NCI-H82 treated with DMSO at 0.1 percent for 48 hours (cell line): ENCODE results near the gene AUH.

ENCODE experiments used
- DNase-seq: peaks from one replicate; lab custom pipeline; 2025; ENCODE audit not compliant: unreplicated experiment; lab: John Stamatoyannopoulos, UW

The AUH gene

DNA sequence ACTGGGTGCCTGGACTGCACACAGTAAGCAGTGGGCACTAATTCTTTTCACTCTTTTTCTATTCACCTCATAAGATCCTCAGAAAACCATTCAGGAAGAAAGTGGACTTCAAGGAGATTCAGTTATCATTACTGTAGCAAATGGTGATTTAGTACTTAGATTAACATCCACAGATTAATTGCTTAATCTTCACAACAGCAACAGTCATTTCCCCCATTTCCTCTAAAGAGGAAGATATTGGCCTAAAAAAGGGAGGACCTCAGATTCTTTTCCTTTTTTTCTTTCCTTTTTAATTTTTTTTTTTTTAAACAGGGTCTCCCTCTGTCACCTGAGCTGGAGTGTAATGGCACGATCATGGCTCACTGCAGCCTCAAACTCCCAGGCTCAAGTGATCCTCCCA is 64.4 kb downstream of the AUH start:
- DNase-seq: no peak

DNA sequence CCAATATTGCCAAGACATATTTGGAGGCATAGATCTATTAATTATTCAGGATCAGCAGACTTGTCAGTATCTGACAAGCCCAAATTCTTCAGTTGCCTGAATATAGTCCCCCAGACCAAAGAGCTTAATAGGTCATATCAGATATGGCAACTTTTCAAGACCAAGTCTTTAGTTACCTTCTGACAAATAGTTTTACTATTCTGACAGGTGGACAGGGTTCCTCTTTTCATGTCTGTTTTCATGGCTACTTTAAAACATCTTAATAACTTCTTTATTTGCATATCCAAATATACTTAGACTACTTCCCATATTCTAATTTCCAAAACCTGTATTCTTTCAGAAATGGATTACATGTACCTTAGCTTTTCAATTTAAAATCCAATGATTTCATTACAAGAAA is 65.4 kb downstream of the AUH start:
- DNase-seq: no peak

DNA sequence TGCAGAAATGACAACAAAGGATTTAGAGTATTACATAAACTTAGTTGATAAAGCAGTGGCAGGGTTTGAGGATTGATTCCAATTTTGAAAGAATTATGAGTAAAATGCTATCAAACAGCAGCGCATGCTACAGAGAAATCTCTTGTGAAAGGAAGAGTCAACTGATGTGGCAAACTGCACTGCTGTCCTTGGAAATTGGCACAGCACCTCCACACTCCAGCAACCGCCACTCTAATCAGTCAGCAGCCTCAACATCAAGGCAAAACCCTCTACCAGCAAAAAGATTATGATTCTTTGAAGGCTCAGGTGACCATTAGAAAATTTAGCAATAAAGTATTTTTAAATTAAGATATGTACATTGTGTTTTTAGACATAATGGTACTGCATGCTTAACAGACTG is 66.4 kb downstream of the AUH start:
- no peak for DNase-seq

DNA sequence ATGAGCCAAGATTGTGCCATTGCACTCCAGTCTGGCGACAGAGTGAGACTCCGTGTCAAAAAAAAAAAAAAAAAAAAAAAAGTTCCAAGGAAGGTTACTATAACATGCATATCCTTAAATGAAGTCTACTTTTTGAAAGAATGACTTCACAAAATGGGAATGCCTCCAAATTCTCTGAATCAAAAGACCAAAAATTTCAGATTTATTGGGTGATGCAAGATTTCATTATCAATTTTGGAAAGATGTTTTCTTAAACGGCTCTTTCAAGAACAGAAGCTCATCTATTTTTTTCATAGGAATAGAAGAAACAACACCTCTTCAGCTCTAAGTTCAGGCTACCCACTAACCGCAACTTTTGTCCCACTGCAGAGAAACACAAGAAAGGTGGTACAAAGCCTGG is 69.9 kb downstream of the AUH start:
- DNase-seq: no peak

DNA sequence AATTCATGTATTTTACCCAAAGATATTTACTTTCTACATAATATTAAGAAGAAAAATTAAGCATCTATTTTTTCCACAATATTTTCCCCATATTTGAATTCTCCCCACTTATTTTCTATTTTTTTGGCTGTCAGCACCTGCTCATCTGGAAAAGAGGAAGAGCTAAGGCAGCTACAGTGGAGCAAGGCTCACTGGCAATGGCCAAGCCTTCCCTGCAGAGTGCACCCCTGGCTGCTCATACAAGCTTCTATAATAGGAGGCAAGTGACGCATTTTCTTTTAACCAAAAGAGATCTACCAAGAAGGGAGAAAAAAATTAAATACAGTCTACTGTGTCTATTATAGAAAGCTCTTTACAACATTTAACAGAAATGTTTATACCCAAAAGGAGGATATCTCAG is 72.5 kb downstream of the AUH start:
- no peak for DNase-seq

DNA sequence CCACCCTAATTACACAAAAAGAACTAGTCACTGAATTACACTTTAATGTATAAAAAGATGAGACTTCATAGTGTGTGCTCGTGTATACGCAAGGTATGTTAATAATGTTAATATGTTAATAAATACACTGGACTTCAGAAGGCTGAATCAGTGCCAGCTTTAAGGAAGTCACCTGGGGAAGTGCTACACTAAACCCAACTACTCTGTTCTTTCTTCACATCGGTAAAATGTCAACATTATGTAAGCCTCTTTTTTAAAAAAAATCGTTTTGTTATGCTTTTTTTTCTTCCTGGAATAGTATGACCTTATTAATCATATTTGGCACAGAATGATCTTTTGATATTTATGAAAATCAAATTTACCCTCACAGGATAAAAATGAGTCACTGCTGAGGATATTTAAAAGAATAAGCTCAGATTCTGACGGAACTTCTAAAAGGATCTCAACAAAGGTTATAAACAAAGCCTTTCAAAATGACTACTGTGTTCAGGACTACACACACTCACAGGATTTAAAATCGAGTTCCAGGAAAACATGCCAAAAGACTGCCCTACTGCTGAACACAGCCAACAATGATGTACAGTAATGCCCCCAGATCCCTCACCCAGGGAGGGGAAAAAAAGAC is 75.9 kb downstream of the AUH start:
- DNase-seq: no peak

DNA sequence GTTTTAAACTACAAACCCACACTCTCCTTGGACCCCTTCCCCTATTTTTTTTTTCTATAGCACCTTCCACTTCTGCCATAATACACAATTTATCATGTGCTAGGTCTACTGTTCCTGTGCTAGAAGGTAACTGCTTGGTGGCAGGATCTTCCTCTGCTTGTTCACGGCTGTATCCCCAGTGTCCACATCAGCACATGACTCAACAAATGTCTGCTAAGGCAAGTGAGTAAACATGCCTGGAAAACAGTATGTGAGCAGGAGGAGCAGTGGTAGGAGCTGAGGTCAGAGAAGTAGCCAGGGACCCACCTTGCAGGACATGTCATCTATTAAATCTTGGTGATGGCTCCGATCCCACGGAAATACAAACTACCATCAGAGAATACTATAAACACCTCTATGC is 79.4 kb downstream of the AUH start:
- DNase-seq: no peak

DNA sequence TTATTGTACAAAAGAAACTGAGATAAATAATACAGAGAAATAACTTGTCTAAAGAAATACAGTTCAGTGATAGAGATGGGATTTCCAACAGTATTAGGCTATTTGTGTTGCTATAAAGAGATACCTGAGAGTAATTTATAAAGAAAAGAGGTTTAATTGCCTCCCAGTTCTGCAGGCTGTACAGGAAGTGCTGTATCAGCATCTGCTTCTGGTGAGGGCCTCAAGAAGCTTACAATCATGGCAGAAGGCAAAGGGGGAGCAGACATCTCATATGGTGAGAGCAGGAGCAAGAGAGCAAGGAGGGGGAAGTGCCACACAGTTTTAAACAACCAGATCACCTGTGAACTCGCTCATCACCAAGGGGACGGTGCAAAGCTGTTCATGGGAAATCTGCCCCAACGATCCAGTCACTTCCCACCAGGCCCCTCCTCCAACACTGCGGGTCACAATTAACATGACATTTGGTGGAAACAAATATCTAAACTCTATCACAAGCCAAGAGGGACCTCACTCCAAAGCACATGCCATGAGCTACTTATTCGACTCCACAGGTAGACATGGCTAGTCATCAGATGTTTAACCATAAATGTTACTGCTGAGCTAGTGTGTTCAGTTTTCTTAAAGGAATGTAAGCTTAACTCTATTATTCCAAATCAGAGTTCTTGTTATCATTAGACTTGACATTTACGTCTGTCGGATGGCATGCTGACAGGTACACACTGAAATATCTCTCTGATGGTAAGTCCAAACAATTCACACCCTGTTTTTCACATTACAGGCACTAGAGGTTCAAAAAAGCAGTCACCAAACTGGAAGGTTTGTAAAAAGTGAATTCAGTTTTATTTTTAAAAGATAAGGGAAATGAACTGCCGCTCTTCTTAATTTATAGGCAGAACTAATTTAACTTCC is 82.2 kb downstream of the AUH start:
- no peak for DNase-seq

DNA sequence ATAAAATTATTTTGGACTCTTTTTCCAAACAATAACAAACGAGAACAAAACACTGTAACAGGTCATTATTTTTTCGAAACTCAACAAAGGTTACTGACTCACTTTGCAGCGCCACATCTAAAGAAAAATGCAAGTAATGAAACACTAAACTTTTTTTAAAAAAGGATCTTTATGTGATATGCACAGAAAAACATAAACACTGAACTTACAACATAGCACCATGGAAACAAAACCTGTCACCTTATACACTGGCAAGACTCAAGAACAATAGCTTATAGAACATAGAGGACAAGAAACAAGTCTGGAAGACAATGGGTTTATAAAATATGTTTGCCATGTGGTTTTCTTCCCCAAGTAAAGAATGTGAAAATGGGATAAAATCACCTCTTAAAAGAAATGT is 85.2 kb downstream of the AUH start:
- no peak for DNase-seq

DNA sequence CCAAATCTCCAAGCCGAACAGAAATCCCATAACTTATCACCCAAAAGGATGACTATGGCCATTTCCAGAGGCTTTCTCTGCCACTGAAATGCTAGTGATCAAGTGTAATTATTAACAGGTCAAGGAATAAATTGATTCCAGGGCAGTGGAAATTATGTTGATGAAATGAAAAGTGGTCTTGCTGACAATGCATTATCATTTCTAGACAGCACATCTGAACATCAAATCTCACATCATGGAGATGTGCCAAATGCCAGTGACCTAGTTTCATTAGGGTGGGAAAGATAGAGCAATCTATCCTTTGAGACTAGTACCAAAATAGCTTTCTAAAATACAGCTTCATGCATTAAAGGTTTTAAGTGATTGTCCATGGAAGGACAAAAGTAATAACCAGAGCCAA is 86.1 kb downstream of the AUH start:
- no peak for DNase-seq

DNA sequence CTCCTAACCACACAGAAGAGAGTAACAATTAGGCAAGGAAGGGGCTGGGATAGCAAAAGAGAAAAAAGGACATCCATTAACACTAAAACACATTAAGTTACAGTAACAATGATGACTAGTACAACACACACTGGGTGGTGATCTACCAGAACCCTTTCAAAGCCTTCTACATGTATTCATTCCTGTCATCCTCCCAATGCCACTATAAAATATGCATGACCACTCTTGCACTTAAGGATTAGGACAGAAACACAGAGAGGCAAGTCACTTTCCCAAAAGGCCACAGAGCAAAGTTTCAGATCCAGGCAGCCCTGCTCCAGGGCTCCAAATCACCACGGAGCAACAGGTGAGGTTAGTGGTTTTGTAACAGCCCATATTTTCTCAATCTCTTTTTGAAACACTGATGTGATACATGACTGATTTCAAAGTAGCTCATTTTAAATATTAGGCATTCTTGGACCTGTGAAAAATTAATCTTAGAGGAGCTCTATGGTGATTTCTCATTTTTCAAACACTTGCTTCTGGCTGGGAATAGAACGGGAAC is 86.7 kb downstream of the AUH start:
- no peak for DNase-seq

DNA sequence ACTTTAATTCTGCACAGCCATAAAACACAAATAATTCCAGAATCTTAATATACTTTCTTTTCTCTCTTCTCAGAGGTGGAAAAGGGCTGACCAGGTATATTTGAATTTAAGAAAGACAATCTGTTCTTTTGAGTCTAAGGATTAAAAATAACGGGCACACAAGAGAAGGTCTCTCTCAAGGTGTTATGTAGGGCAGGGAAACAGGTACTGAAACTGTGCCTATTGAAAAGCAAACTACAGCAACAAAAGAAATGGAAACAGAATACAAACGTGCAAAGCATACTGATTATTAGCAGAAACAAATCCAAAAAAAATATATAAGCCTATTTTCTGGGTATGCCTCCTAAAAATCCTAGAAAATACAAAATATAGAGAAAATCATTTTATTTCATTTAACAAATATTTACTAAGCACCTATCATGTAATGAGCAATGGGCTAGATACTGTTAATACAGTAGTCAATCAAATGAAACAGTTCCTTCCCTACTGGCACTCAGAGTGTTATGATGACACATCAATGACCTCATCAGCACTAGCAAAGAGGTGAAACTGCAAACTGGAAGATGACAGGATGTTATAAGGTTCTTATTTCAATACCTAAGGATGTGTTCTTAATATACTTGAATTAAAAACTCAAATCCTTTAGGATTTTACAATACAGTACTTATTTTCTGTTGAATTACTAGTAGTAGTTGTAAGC is 87.7 kb downstream of the AUH start:
- no peak for DNase-seq

DNA sequence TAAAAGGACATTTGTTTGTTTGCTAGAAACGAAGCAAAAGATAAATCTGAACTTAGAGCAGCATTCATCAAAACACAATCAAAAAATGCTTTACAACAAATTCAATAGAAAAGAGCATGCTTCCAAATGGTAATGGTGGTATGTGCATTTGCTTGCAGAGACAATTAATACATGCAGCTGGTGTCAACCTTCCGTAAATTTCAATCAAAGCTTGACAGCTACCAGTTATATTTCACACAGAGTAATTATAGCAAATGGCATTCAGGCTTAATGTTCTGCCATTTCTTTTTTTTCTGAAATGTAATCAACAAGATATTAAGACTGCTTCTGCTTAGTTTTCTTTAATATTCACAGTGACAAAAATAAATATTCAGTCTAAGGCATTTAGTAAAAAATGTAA is 90.6 kb downstream of the AUH start:
- DNase-seq: no peak

DNA sequence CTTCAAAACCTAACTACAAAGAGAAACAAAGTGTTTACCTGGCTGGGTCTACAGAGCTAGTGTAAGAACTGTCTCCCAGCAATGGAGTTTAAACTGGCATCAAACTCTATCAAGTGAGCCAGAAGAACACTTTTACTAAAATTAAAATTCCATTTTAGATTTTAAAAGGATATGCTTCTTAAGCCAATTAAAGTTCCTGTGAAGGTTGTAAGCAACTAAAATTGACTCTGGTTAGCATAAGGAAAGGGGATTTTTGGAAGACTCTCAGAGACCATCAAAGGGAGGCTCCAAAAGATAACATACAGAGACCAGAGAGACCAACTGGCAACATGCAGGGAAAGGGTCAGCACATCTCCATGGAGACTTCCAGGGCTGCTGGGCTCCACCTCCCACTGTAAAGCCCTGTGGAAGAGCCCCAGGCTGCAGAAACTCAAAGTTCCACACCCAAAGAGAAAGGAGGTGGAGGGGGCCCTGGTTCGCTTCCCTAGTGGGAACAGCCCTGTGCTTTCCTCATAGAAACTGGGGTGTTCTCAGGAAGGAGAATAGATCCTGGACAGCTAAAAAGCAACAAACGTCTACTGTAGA is 91.7 kb downstream of the AUH start:
- no peak for DNase-seq

DNA sequence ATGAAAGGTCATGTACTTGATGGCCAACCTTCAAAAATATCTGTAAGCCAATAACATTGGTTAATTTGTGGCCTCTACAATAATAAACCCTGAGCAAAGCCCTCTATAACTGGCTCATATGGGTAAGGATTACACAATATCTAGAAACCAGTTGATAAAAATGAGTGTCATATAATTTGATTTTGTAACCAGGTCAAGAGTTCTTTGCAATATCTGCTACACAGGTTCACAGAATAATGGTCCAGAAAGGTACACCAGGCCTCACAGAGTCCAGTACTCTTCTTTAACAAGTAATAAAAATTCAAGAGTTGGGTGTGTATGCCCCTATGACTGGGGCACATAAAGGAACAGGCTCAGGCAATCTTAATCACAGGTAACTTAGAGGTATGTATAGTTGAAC is 95.3 kb downstream of the AUH start:
- DNase-seq: no peak

DNA sequence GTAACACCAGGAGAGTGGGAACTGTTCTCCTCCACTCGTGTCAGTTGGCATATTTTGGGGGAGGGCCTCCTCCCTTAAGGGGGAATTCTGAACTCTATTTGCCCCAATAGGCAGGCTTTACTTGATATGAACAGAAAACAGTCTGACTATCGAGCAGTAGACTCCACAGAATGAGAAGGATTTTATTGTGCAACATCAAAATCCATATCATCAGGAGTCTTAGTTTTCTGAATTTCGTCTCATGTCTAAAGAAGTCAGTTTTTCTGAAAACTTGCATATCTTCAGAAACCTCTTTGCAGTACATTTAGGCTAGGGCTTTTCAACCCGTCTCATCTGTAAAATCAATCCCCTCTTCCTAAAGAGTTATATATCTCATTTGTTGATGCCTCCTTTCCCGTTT is 96.2 kb downstream of the AUH start:
- no peak for DNase-seq

DNA sequence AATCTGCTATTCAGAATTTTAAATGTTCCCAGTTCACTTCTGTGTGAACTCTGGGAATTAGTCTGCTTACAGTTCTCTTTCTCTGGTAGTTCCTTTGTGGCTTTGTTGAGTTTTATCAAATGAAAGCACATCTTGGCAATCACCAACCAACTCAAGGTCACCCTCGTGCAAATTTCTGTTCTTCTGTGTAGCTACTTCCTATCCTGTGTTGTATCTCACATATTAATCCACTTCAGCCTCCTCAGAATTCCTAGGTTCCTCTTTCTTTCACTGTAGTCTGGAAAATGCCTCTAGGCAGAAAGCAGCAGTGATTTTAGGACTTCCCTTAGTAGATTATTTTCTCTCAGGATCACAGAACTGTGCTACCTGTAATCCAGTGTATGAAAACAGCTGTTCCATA is 100.3 kb downstream of the AUH start:
- no peak for DNase-seq

DNA sequence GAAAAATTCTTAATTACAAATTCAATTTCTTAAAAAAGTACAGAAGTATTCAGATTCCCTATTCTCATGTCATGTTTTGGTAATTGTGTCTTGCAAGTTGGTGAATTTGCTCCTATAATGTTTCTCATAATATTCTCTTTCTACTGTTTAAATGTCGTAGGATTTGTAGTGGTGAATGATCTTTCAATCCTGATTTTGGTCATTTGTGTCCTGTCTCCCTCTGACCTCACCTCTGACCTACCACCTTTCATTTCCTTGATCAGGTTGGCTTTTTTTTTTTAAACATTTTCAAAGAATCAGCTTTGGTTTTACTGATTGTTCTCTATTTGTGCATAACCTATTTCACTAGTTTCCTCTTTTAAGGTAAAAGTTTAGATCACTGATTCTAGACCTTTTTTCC is 102.6 kb downstream of the AUH start:
- DNase-seq: no peak

DNA sequence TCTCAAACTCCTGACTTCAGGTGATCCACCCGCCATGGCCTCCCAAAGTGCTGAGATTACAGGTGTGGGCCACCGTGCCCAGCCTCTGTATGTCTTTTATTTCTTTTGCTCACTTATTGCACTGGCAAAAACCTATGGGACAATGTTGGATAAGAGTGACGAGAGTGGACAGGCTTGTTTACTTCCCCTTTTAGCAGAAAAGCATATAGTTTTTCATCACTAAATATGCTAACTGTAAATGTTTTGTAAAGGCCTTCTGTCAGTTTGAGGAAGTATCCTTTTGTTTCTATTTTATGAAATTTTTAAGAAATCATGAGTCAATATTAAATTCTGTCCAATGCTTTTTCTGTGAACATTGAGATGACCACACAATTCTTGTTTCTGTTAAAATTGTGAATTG is 103.3 kb downstream of the AUH start:
- DNase-seq: no peak

DNA sequence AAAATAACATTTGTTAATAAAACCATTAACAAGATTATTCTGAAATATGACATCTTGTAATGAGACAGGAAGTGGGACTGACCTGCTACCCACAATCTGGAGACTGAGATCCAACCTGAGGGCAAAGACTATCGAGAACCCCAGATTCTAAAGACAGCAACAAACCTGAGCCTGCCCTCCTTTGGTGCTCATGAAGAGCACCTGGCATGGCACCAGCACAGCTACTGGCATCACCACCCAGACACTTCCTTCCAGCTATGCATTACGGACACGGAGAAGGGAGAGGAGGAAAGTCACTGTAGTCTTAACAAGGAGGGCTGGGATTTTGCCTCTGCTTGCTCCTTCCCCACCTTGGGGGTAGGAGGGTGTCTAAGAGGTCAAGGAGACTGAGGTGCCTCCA is 105.5 kb downstream of the AUH start:
- DNase-seq: no peak

DNA sequence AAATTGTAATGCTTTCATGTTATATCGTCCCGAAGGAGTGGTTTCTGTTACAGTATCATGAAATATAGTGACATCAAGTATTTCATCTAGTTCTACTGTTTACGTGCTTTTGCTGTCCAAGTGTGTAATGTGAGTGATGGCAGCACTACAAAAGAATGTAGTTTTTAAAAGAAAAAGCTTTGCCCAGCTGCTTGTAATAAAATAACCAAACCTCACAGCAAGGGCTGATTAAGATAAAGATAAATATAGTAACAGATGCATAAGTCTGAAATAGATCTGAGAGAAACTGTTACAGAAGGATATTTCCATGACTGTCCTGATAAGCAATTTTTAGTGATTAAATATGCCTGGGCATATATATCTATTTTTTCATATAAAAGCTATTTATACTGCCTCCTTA is 106.4 kb downstream of the AUH start:
- no peak for DNase-seq

DNA sequence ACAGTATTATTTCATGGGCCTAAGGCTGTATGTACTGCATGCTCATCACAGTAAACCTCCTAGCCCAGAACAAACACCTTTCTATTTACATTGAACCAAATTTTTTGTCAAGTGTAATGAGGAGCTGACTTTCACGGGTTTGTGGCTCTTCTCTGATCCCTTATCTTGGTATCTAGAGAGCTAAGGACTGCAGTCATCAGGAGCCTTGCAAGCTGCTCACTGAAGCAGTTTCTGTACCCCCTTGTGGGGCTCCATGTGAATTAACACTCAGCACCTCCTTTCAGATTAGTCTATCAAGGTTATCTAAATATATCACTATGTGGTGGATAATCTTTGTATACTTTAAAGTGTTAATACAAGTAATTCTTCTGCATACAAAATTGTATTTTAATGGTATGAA is 108.2 kb downstream of the AUH start:
- no peak for DNase-seq
